Keratinocyte (primary cell): Measurements from ENCODE around the gene DIP2C. TPM values are rescaled to one million over a fixed set of nuclear protein-coding genes. Genes with fewer than 3 reads are reported as not detected.
A peak's percentile ranks its signal among the peaks of the same experiment; 100 is the strongest.

ENCODE experiments used
- DNase-seq: peaks from one replicate; pipeline ENCODE4 v3.0.0-alpha.2; 2011; ENCODE audit warnings: low read depth, missing footprints, low spot score
- FAIRE-seq: peaks from 2 replicates; lab custom pipeline; 2011; peaks lifted over from hg19 to GRCh38; lab: Jason Lieb, UNC
- H2AFZ ChIP-seq: 2 replicates; pipeline ENCODE4 v1.6.0; 2012; ENCODE audit warnings: low read length, control low read depth, inconsistent platforms; ENCODE audit not compliant: control insufficient read depth
- H3K27ac ChIP-seq: 2 replicates; pipeline ENCODE4 v1.5.1; 2011; ENCODE audit warnings: low read length; ENCODE audit not compliant: control insufficient read depth, insufficient read depth
- H3K27me3 ChIP-seq: 3 replicates; pipeline ENCODE4 v1.6.0; 2011; ENCODE audit warnings: low read length; ENCODE audit not compliant: control insufficient read depth, insufficient read depth; ENCODE audit errors: extremely low read depth
- H3K36me3 ChIP-seq, 2 experiments: 2 replicates in 1 of 2; 3 replicates in 1 of 2; pipeline ENCODE4 v1.5.1; 2011; ENCODE audit warnings: low read length in 2 of 2, mild to moderate bottlenecking in 1 of 2; ENCODE audit not compliant: control insufficient read depth in 2 of 2, insufficient read depth in 2 of 2; ENCODE audit errors: extremely low read depth in 1 of 2
- H3K4me1 ChIP-seq: 3 replicates; pipeline ENCODE4 v1.5.1; 2011; ENCODE audit warnings: low read length; ENCODE audit not compliant: control insufficient read depth, insufficient read depth; ENCODE audit errors: extremely low read depth
- H3K4me2 ChIP-seq: 3 replicates; pipeline ENCODE4 v1.6.0; 2011; ENCODE audit warnings: low read depth, low read length; ENCODE audit not compliant: control insufficient read depth, insufficient read depth; ENCODE audit errors: extremely low read depth
- H3K4me3 ChIP-seq, 3 experiments: fragments of 200-600 bp in 1 of 3; sonication (generic) in 1 of 3; 2 replicates in 2 of 3; 3 replicates in 1 of 3; pipeline ENCODE4 v1.5.1; 2011 to 2016; ENCODE audit warnings: low read length in 3 of 3, mild to moderate bottlenecking in 3 of 3, control low read depth in 2 of 3, inconsistent platforms in 1 of 3, low read depth in 1 of 3, mixed read lengths in 1 of 3, mixed run types in 1 of 3, moderate library complexity in 1 of 3; ENCODE audit not compliant: control insufficient read depth in 2 of 3, insufficient read depth in 2 of 3; ENCODE audit errors: extremely low read depth in 1 of 3
- H3K79me2 ChIP-seq: 2 replicates; pipeline ENCODE4 v1.6.0; 2012; ENCODE audit warnings: low read length; ENCODE audit not compliant: control insufficient read depth, insufficient read depth
- H3K9ac ChIP-seq: 3 replicates; pipeline ENCODE4 v1.6.0; 2011; ENCODE audit warnings: low read length; ENCODE audit not compliant: control insufficient read depth, insufficient read depth; ENCODE audit errors: extremely low read depth
- H3K9me1 ChIP-seq: 3 replicates; pipeline ENCODE4 v1.6.0; 2011; ENCODE audit warnings: low read length; ENCODE audit not compliant: control insufficient read depth, insufficient read depth; ENCODE audit errors: extremely low read depth
- H3K9me3 ChIP-seq: 2 replicates; pipeline ENCODE4 v1.5.1; 2012; ENCODE audit warnings: low read depth, low read length; ENCODE audit not compliant: control insufficient read depth
- H4K20me1 ChIP-seq: 3 replicates; pipeline ENCODE4 v1.6.0; 2011; ENCODE audit warnings: low read length; ENCODE audit not compliant: control insufficient read depth, insufficient read depth; ENCODE audit errors: extremely low read depth
- EZH2 ChIP-seq: IDR thresholded peaks from one replicate; pipeline ENCODE4 v1.6.1; 2012; ENCODE audit warnings: inconsistent platforms, mild to moderate bottlenecking, low read length, moderate library complexity
- dilution Hi-C: fragments of 300-500 bp; cut with MboI; formaldehyde crosslinking; loops from one replicate; pipeline ENCODE4 v1.7.0; 2020; ENCODE audit warnings: low sequenced_read_pairs; ENCODE audit not compliant: extremely low pct_ligation_motif_present
- polyA plus RNA-seq, 5 experiments: library from polyadenylated mRNA; depleted of rRNA in 3 of 5; stranded (reverse) in 3 of 5; stranded (forward) in 1 of 5; unstranded in 1 of 5; fragments of >200 nt; gene quantifications; 1 replicate in 1 of 5; 2 replicates in 3 of 5; 3 replicates in 1 of 5; pipeline versions ENCODE4 v1.2.1 to v1.2.3, GENCODE V29; 2011 to 2012; ENCODE audit warnings: missing spikeins in 2 of 5, low read depth in 1 of 5, low replicate concordance in 1 of 5
- TF ChIP-seq, protein P1 (sequence below), 3 experiments: IDR thresholded peaks in 1 of 3; conservative IDR thresholded peaks in 1 of 3; optimal IDR thresholded peaks in 1 of 3; 2 replicates in 2 of 3; 3 replicates in 1 of 3; pipeline versions ENCODE3 to v1.5.1; 2011; ENCODE audit warnings: low read length in 3 of 3, mild to moderate bottlenecking in 3 of 3, moderate library complexity in 2 of 3, control low read depth in 1 of 3, inconsistent platforms in 1 of 3; ENCODE audit not compliant: insufficient read depth in 2 of 3; ENCODE audit errors: extremely low read depth in 1 of 3

Gene DIP2C
- polyA plus RNA-seq, 1 donor (not counting 4 experiments of a cell fraction or from before 2014, with no cell fraction given), result 1.3 TPM

DNA sequence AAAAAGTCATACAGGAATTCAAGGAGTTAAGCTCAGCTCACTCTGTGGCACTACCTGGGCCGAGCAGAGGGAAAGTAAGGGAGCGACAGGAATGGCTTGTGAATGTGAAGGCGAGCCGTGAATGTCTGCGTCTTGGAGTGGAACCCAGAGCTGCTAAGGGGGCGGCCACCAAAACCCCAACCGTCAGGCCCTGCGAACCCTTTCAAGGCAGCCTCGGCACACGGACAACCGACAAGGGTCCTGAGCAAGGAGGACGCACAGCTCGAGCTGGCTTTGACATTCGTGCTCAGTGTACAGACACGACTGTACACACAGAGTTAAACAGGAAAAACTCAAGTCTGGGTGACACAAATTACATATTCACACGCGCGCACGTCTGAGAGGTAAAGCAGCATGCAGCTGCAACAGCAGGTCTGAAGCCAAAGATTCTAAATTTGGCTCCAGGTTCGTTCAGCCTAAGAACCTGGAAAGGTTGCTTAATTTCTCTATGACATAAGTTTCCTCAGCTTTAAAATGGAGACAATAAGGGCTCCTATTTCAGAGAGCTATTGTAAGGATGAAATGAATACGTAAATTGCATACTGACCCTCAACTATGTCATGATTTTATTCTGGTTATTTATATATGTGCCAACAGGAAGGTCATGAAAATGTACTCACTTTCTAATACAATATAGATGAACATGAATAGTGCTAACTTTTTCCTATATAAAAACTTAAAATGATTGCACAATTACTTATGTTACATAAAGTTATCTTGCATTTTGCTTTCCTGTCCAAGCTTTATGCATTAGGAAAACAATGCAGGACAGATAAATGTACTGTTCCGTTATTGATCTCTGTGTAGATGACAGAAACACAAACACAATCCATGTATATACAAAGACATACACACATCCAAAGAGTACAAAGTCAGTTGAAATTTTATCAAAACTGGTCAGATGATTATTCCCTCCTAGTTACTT, 361.3 kb downstream of the DIP2C start:
- peak overlapping the region; percentile 7 for H3K27ac ChIP-seq
- H3K79me2 ChIP-seq, result no peaks in the 10 kb centered on the region
- H3K9me3 ChIP-seq, result no peaks in the 10 kb centered on the region
- no peaks in the 10 kb centered on the region for H3K36me3 ChIP-seq
- no peak overlapping the region for H3K4me3 ChIP-seq
- no peak for DNase-seq
- no peaks in the 10 kb centered on the region for H4K20me1 ChIP-seq
- no peaks in the 10 kb centered on the region for H3K9me1 ChIP-seq
- dilution Hi-C loops, result no loop called here
- FAIRE-seq, result no peak
- peaks cover 35% of the 10 kb centered on the region for H3K4me1 ChIP-seq
- H2AFZ ChIP-seq, result peak overlapping the region; percentile 65
- no peaks in the 10 kb centered on the region for H3K27me3 ChIP-seq
- peak overlapping the region; percentile 19 for H3K9ac ChIP-seq
- TF ChIP-seq, protein P1, sequence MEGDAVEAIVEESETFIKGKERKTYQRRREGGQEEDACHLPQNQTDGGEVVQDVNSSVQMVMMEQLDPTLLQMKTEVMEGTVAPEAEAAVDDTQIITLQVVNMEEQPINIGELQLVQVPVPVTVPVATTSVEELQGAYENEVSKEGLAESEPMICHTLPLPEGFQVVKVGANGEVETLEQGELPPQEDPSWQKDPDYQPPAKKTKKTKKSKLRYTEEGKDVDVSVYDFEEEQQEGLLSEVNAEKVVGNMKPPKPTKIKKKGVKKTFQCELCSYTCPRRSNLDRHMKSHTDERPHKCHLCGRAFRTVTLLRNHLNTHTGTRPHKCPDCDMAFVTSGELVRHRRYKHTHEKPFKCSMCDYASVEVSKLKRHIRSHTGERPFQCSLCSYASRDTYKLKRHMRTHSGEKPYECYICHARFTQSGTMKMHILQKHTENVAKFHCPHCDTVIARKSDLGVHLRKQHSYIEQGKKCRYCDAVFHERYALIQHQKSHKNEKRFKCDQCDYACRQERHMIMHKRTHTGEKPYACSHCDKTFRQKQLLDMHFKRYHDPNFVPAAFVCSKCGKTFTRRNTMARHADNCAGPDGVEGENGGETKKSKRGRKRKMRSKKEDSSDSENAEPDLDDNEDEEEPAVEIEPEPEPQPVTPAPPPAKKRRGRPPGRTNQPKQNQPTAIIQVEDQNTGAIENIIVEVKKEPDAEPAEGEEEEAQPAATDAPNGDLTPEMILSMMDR (optimal IDR thresholded peaks at IDR 0.05 in 1 of 3, IDR thresholded peaks at IDR 0.05 in 1 of 3, conservative IDR thresholded peaks at IDR 0.05 in 1 of 3; ENCODE audit: extremely low read depth in 1 of 3, insufficient read depth in 2 of 3, low read length in 3 of 3), result no peak
- TF ChIP-seq EZH2, result no peak
- peak overlapping the region; percentile 99 for H3K4me2 ChIP-seq

- Histone ChIP-seq H3K4me3 (no peak overlapping the region), H3K79me2 (no peaks in the 10 kb centered on the region), H3K27me3 (no peaks in the 10 kb centered on the region), H3K27ac (no peak overlapping the region), H3K9me3 (no peaks in the 10 kb centered on the region), H3K9me1 (no peaks in the 10 kb centered on the region), H4K20me1 (no peaks in the 10 kb centered on the region), H3K9ac (no peak overlapping the region), H3K4me1 (peaks cover 35% of the 10 kb centered on the region), H3K4me2 (no peak overlapping the region), H3K36me3 (no peaks in the 10 kb centered on the region), H2AFZ (no peak overlapping the region)
- TF ChIP-seq, protein P1 (optimal IDR thresholded peaks at IDR 0.05 in 1 of 3, IDR thresholded peaks at IDR 0.05 in 1 of 3, conservative IDR thresholded peaks at IDR 0.05 in 1 of 3; ENCODE audit: extremely low read depth in 1 of 3, insufficient read depth in 2 of 3, low read length in 3 of 3), result no peak
- TF ChIP-seq EZH2, result no peak
- FAIRE-seq (no peak), DNase-seq (no peak)
- dilution Hi-C loops, result no loop called here
Observed at GRCh38 chr10:326894-327635, 362.4 kb downstream of the DIP2C start.
